CD8-positive, alpha-beta memory T cell (primary cell): Measurements from ENCODE around the gene SPATA31A6. TPM values are rescaled to one million over a fixed set of nuclear protein-coding genes. Genes with fewer than 3 reads are reported as not detected.
"Not testable (repeated sequence)": the region's sequence is repeated elsewhere in the genome, so short reads cannot be mapped to it uniquely, and the experiment has no call there.

Experiments
- CTCF ChIA-PET: fragments of 350-600 bp; sonication (Branson Sonifier 250); formaldehyde crosslinking; loops from one replicate; lab custom pipeline; 2021; ENCODE audit warnings: antibody characterized with exemption; lab: Charles Lee
- POLR2A ChIA-PET: fragments of 350-600 bp; sonication (Branson Sonifier 250); formaldehyde crosslinking; loops from one replicate; lab custom pipeline; 2021; ENCODE audit warnings: antibody characterized with exemption; lab: Charles Lee
- DNase-seq, 5 donors: peaks; one replicate each; pipeline versions ENCODE4 v3.0.0 to v3.0.0-alpha.2; 2020 to 2022; ENCODE audit warnings: mixed read lengths in 1 of 5
- H3K27ac ChIP-seq: one replicate; pipeline ENCODE4 v1.7.0; 2013; ENCODE audit warnings: low read depth, mild to moderate bottlenecking, low read length, moderate library complexity
- H3K27me3 ChIP-seq: 2 replicates; pipeline ENCODE4 v1.7.0; 2013; ENCODE audit warnings: low read length, mild to moderate bottlenecking; ENCODE audit not compliant: insufficient read depth, poor library complexity, severe bottlenecking
- H3K36me3 ChIP-seq: 2 replicates; pipeline ENCODE4 v1.7.0; 2013; ENCODE audit warnings: mild to moderate bottlenecking, low read length, moderate library complexity; ENCODE audit not compliant: insufficient read depth
- H3K4me1 ChIP-seq: 2 replicates; pipeline ENCODE4 v1.7.0; 2013; ENCODE audit warnings: mild to moderate bottlenecking, low read length, moderate library complexity; ENCODE audit not compliant: insufficient read depth
- H3K4me3 ChIP-seq: 2 replicates; pipeline ENCODE4 v1.7.0; 2013; ENCODE audit warnings: mild to moderate bottlenecking, low read length
- H3K9me3 ChIP-seq: 2 replicates; pipeline ENCODE4 v1.7.0; 2013; ENCODE audit warnings: mild to moderate bottlenecking, low read length
- H3K27ac Mint-ChIP-seq, 8 donors: one replicate each; pipeline ENCODE4 v1.8.0; 2020 to 2021; ENCODE audit warnings: mixed read lengths in 8 of 8, mild to moderate bottlenecking in 6 of 8, inconsistent platforms in 3 of 8, moderate library complexity in 3 of 8
- H3K27me3 Mint-ChIP-seq, 2 donors: one replicate each; pipeline ENCODE4 v1.8.0; 2020 to 2021; ENCODE audit warnings: mixed read lengths in 2 of 2, mild to moderate bottlenecking in 1 of 2, moderate library complexity in 1 of 2
- H3K36me3 Mint-ChIP-seq, 3 donors: one replicate each; pipeline ENCODE4 v1.8.0; 2020 to 2021; ENCODE audit warnings: mixed read lengths in 3 of 3, inconsistent platforms in 1 of 3, mild to moderate bottlenecking in 1 of 3
- H3K4me1 Mint-ChIP-seq, 3 donors: one replicate each; pipeline ENCODE4 v1.8.0; 2020 to 2021; ENCODE audit warnings: mixed read lengths in 3 of 3, inconsistent platforms in 1 of 3, mild to moderate bottlenecking in 1 of 3
- H3K4me3 Mint-ChIP-seq, 7 donors: one replicate each; pipeline ENCODE4 v1.8.0; 2020 to 2021; ENCODE audit warnings: mixed read lengths in 7 of 7, mild to moderate bottlenecking in 6 of 7, moderate library complexity in 4 of 7, inconsistent platforms in 2 of 7
- H3K9me3 Mint-ChIP-seq, 5 donors: one replicate each; pipeline ENCODE4 v1.8.0; 2020 to 2022; ENCODE audit warnings: mixed read lengths in 5 of 5, mild to moderate bottlenecking in 3 of 5, moderate library complexity in 2 of 5, inconsistent platforms in 1 of 5
- polyA plus RNA-seq: library from polyadenylated mRNA; unstranded; fragments of 300-500 nt; fragmentation: Illumina TruSeq; gene quantifications from one replicate; pipeline ENCODE4 v1.2.3, GENCODE V29; 2021
- total RNA-seq, 2 experiments: library from RNA; stranded (reverse); gene quantifications; one replicate each; pipeline ENCODE4 v1.2.3, GENCODE V29; 2021

SPATA31A6 gene
- total RNA-seq: not detected
- not detected for polyA plus RNA-seq

DNA sequence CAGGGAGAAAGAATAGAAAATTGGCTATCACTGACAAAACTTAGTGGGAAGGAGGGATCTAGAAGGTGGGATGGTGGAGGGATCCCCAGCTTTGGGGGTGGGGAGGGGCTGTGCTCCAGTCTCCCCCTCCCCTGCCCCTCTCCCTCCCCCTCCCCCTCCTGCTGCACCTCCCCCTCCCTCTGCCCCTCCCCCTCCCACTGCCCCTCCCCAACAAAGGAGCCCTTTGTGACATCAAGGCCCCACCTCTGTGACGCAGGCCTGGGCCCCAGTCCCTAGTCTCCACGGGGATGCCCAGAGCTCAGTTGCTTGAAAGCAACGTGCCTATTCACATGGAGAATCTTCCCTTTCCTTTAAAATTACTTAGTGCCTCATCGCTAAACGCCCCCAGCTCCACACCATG, at the start of gene SPATA31A6:
Gene SPATA31A6 (plus strand): TSS at position 301 of the 400 bp plus-strand sequence. CDS start 29 bp downstream, at position 330.
- H3K9me3 ChIP-seq, CTCF ChIA-PET, POLR2A ChIA-PET, H3K4me1 ChIP-seq, H3K36me3 Mint-ChIP-seq, H3K27ac Mint-ChIP-seq, H3K27ac ChIP-seq, H3K27me3 Mint-ChIP-seq, H3K9me3 Mint-ChIP-seq, H3K27me3 ChIP-seq, H3K4me1 Mint-ChIP-seq, H3K4me3 Mint-ChIP-seq, DNase-seq, H3K4me3 ChIP-seq, H3K36me3 ChIP-seq: not testable (repeated sequence)

DNA sequence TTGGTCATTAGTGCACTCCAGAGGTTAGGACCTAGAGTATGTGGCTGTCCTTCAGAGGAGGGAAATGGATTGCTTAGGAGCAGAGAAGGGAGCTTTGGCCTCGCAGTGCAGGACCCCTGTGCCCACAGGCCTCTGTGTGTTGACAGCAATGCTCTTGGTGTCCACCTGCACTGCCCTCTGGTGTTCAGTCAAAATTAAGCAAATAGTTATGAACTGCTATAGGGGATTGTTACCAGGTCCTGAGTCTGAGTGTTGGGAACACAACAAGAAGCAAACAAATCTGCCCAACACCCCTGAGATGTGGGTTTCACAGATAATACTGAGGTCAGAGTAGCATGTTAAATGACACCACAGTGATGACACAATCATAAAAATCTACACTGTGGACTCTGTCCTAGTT, 23.2 kb upstream of the SPATA31A6 start:
- DNase-seq, H3K4me3 ChIP-seq, H3K9me3 Mint-ChIP-seq, H3K27me3 Mint-ChIP-seq, H3K27ac ChIP-seq, H3K27ac Mint-ChIP-seq, H3K36me3 Mint-ChIP-seq, H3K9me3 ChIP-seq, H3K4me1 Mint-ChIP-seq, CTCF ChIA-PET, H3K36me3 ChIP-seq, H3K4me3 Mint-ChIP-seq, H3K4me1 ChIP-seq, H3K27me3 ChIP-seq, POLR2A ChIA-PET: not testable (repeated sequence)

DNA sequence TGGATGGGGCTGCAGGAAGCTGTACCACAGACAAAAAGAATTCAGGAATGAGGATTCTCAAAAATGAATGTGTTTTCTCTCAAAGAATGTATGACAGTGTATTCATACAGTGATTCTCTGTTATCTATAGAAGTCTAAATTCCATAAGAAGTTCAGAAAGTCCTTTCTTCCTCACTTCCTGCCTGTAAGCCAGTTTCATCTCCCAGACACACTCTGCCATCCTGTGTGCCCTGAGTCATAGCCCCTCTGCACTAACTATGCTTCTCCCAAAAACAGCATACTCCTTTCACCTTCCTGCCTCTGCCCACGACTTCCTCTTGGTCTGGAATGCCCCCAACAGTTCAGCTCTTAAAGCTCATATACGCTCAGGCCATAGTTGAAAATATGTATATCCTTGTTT, 36.4 kb downstream of the SPATA31A6 start:
- H3K27ac ChIP-seq, DNase-seq, H3K4me3 Mint-ChIP-seq, H3K36me3 ChIP-seq, H3K27ac Mint-ChIP-seq, H3K27me3 Mint-ChIP-seq, H3K9me3 Mint-ChIP-seq, H3K4me1 ChIP-seq, H3K27me3 ChIP-seq, H3K9me3 ChIP-seq, H3K36me3 Mint-ChIP-seq, POLR2A ChIA-PET, H3K4me3 ChIP-seq, H3K4me1 Mint-ChIP-seq, CTCF ChIA-PET: not testable (repeated sequence)

DNA sequence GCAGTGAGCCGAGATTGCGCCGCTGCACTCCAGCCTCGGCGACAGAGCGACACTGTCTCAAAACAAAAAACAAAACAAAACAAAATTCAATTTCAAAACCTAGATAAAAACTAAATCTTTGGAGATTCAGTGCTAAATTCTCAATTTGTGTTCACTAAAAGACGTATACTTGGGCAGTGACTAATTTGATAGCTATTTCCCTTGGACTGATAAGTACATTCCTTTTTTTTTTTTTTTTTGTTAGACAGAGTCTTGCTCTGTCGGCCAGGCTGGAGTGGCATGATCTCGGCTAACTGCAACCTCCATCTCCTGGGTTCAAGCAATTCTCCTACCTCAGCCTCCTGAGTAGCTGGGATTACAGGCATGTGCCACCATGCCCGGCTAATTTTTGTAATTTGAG, 39.8 kb downstream of the SPATA31A6 start:
- H3K9me3 Mint-ChIP-seq, H3K36me3 Mint-ChIP-seq, H3K27me3 ChIP-seq, H3K9me3 ChIP-seq, H3K36me3 ChIP-seq, H3K4me3 Mint-ChIP-seq, H3K4me3 ChIP-seq, DNase-seq, CTCF ChIA-PET, H3K27me3 Mint-ChIP-seq, H3K4me1 ChIP-seq, H3K27ac Mint-ChIP-seq, POLR2A ChIA-PET, H3K4me1 Mint-ChIP-seq, H3K27ac ChIP-seq: not testable (repeated sequence)

DNA sequence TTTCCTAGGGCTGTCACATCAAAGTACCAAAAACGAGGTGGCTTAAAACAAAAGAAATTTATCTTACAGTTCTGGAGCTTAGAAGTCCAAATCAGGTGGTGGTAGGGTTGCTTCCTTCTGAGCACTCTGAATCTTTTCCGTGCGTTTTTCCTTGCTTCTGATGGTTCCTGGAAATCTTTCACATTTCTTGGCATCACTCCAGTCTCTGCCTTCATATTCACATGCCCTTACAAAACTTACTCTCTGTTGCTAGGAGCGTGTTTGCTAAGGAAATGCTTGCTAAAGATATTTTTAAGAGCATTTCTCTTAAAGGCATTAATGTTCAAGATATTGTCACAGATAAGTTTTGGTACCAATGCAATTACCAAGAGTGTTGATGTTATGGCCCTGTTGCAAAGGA, 49.6 kb downstream of the SPATA31A6 start:
- H3K27ac ChIP-seq, H3K27ac Mint-ChIP-seq, H3K9me3 Mint-ChIP-seq, POLR2A ChIA-PET, H3K27me3 ChIP-seq, H3K4me3 Mint-ChIP-seq, H3K27me3 Mint-ChIP-seq, H3K4me1 ChIP-seq, H3K36me3 ChIP-seq, DNase-seq, H3K4me1 Mint-ChIP-seq, H3K36me3 Mint-ChIP-seq, H3K9me3 ChIP-seq, CTCF ChIA-PET, H3K4me3 ChIP-seq: not testable (repeated sequence)

DNA sequence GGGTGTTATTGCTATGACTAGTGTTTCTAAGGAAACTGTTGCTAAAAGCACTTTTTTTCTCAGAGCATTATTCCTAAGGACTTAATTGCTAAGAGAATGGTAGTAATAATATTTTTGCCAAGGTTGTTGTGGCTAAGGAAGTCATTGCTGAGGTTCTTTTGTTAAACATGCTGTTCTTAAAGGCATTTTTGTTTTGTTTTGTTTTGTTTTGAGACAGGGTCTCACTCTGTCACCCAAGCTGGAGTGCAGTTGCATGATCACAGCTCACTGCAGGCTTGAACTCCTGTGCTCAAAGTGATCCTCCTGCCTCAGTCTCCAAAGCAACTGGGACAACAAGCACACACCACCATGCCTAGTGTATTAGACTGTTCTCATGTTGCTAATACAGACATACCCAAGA, 51.2 kb downstream of the SPATA31A6 start:
- H3K27me3 Mint-ChIP-seq, POLR2A ChIA-PET, H3K27ac Mint-ChIP-seq, H3K4me3 ChIP-seq, H3K4me1 ChIP-seq, H3K9me3 Mint-ChIP-seq, CTCF ChIA-PET, H3K27ac ChIP-seq, H3K36me3 Mint-ChIP-seq, H3K9me3 ChIP-seq, H3K27me3 ChIP-seq, H3K4me1 Mint-ChIP-seq, DNase-seq, H3K4me3 Mint-ChIP-seq, H3K36me3 ChIP-seq: not testable (repeated sequence)

DNA sequence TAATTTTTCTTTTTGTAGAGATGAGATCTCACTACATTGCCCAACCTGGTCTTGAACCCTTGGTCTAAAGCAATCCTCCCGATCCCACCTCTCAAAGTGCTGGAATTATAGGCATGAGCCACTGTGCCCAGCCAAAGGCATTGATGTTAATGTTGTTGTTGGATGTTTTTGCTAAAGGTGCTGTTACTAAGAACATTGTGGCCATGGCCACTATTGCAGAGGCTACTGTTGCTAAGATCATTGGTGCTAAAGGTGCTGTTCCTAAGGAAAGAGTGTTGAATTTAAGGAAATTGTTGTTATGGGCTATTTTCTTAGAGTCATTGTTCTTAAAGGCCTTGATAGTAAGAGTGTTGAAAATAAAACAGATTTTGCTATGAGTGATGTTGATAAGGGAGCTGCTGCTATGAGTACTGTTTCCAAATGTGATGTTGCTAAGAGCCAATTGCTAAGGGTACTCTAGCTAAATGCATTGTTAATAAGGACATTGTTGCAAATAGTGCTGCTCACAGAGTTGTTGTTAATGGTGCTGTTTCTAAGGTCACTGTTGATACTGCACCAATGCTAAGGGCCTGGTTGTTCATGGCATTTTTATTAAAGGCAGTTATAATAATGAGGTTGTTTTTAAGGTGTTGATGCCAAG, 52.0 kb downstream of the SPATA31A6 start:
- H3K36me3 Mint-ChIP-seq, H3K4me1 ChIP-seq, H3K4me1 Mint-ChIP-seq, H3K27ac ChIP-seq, POLR2A ChIA-PET, DNase-seq, H3K4me3 ChIP-seq, CTCF ChIA-PET, H3K9me3 Mint-ChIP-seq, H3K36me3 ChIP-seq, H3K27me3 Mint-ChIP-seq, H3K4me3 Mint-ChIP-seq, H3K9me3 ChIP-seq, H3K27me3 ChIP-seq, H3K27ac Mint-ChIP-seq: not testable (repeated sequence)

DNA sequence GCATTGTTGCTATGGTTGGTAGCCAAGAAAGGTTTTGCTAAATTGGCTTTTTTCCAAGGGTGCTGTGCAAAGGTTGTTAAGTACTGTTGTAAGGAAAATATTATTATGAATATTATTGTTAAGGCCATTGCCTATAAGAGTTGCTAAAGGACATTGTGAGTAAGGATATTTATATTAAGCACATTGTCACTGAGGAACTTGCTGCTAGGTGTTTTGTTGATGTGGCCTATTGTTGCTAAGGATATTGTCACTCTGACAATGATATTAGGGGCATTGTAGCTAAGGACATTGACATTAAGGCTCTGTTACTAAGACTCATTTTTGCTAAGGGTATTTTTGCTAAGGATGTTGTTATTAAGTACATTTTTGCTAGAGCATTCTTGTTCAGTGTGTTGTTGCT, 52.6 kb downstream of the SPATA31A6 start:
- H3K4me3 Mint-ChIP-seq, H3K4me1 ChIP-seq, H3K27me3 ChIP-seq, H3K36me3 Mint-ChIP-seq, H3K27ac Mint-ChIP-seq, H3K27me3 Mint-ChIP-seq, H3K4me3 ChIP-seq, CTCF ChIA-PET, H3K4me1 Mint-ChIP-seq, DNase-seq, POLR2A ChIA-PET, H3K9me3 ChIP-seq, H3K36me3 ChIP-seq, H3K27ac ChIP-seq, H3K9me3 Mint-ChIP-seq: not testable (repeated sequence)

DNA sequence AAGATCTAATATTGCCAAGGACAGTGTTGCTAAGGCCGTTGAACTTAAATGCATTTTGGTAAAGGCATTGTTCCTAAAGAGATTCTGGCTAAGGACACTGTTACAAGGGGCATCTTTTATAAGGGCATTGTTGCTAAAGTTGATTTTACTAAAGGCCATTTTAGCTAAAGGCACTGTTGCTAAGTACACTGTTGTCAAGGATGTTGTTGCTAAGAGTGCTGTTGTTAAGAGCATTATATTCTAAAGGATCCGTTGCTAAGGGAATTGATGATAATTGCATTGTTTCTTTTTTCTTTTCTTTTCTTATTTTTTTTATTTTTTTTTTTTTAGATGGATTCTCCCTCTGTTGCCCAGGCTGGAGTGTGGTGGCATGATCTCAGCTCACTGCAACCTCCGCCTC, 53.9 kb downstream of the SPATA31A6 start:
- H3K27me3 ChIP-seq, H3K4me3 ChIP-seq, H3K9me3 Mint-ChIP-seq, H3K4me1 Mint-ChIP-seq, H3K27me3 Mint-ChIP-seq, H3K27ac ChIP-seq, H3K4me3 Mint-ChIP-seq, H3K9me3 ChIP-seq, H3K27ac Mint-ChIP-seq, H3K36me3 ChIP-seq, DNase-seq, CTCF ChIA-PET, POLR2A ChIA-PET, H3K36me3 Mint-ChIP-seq, H3K4me1 ChIP-seq: not testable (repeated sequence)
